Retina (tissue), 1 donor: ENCODE results near the gene JTB.

ENCODE experiments used
- DNase-seq: peaks from one replicate; pipeline ENCODE4 v3.0.0-alpha.2; 2016

JTB gene

DNA sequence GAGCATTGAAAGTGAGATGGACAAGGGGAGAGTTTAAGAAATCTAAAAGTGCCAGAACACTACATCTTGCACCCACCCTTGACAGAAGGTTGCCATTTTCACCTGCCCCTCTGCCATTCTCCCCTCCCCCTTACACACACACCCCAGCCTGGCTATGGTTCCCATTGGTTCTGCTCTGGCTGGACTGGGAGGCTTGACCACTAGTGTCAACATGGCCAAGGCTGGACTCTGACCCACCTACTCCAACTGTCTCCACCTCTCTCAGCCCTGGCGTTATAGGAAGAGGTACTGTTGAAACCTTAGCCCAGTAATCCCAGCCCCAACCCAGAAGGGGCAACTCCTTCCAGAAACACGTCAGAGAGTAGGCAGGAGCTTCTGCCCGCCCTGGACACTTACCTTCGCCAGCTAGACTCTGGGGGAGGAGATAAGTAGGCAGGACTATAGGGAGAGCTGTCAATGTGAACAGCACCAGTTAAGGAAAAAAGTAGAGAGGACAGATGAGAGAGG is 23.6 kb downstream of the JTB start:
- no peak for DNase-seq

DNA sequence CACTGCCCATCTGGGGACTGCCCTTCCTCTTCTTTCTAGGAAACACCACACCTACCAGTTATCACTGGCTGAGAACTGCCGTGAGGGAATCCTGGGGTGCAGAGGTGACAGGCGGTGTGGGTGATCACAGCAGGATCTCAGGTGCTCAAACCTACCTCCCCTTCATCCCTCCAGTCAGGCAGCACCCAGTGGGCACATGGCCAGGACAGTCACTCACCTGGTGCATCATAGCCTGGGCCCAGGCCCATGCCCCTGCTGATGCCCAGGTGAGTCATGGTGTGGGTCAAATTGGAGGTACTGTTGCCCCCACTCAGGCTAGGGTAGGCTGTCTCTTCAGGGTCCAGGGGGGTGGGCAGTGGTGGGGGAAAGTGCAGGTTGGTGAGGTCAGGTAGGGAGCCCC is 25.7 kb downstream of the JTB start:
- no peak for DNase-seq

DNA sequence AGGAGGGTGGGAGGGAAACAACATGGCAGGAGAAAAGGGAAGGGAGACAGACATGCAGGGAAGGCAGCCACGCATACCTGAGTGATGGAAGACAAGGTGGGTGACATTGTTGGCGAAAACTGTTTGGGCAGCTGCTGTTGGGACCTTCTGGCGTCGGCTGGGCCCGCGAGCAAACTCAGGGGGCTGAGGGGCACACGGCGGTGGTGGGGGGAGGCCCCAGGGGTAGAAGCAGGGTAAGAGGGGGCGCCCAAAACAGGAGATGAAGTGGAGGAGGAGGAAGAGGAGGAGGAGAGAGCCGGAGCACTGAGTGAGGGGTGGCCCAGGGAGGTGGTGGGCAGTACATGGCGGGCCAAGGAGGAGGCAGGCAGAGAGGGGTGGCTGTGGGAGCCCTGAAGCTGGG is 26.3 kb downstream of the JTB start:
- no peak for DNase-seq

DNA sequence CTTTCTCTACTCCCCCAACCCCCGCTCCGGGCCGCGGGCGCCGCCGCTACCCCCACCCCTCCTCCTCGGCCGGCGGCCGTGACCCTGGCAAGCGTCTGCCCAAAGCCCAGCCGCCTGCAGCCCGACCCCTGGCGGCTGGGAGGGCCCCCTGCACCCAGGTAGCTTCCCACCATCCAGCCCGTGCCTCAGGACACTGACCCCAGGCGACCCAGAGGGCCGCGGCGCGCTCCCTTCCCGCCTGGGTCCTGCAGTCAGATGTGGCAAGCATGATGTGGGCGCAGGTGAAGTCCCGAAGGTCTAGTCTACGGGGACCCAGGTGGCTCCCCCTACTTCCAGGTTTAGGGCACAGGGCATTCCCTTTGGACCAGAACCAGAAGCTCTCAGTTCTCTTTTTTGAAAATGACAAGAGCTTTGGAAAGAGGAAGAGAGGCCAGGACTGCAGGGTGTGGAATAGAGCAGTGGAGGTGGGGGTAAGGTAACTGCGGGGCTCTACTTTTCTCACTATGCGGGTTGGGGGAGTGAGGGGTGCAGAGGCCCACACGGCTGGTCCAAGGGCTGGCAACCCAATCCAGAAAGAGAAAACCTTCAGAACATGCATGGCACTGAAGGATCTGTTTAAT is 30.7 kb downstream of the JTB start, which contains the start of gene DENND4B:
Gene DENND4B (minus strand): TSS at position 97 of the 620 bp plus-strand sequence. CDS start 2,344 bp downstream, outside the sequence.
- peak; percentile 87 for DNase-seq

DNA sequence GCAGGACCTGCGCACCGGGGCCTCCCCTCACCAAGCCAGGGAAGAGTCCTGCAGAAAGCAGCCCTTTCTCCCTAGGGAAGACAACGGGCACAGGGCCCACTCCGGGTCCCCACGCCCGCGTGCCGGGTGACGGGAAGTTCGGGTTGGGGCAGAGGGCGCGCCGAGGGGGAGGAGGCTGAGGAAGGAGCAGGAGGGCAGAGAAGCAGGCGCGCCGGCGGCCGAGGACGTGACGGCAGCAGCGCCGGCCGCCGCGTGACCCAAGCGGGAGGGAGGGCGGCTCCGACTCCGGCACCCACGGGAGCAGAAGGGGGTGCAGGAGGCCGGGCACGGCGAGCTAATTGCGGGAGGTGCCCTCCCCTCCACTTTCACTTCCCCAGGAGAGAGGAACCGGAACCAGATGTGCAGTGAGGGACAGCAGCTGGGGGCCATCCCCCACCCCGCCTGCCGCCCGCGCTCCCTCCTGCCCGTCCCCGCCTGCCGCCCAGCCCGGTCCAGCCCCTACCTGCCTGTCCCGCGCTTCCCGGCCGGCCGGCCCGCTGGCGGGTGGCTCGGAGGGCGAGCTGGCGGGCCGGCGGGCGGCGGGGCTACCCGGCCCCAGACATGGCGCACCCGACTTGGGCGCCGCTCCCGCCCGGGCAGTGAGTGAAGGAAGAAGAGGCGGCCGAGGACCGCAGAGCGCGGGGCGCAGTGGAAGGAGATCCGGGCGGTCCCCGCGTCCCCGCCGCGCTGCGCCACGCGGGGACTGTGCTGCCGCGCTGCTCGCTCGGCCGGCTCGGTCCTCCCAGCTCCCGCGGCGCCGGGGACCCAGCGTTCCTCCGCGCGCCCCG is 31.5 kb downstream of the JTB start:
- peak; percentile 82 for DNase-seq

DNA sequence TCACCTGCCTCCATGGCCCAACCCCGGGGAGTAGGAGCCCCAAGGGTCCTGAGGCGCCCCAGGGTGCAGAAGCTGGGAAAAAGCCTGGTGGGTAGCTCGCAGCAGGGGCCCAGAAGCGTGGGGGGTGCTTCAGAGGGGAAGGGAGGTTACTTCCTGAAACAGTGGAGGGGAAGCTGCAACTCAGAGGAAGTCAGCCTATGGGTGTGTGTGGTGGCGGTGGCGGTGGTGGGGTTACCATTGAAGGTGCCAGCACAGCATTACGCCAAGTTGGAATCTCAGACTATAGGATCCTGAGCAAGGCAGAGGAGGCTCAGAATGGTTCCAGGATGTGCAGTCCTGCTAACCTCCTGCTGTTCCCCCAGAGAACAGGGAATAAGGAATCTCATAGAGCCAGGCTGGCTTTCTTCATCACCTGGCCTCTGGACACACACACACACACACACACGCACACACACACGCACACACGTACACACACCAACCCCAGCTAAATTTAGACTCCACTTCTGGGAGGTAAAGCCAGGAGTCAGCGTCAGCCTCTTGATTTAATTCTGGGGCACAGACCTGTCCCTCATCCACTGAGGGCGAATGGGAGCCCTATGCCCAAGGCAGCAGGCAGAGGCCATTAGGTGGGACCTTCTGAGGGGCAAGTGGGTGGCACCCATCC is 32.2 kb downstream of the JTB start:
- no peak for DNase-seq

DNA sequence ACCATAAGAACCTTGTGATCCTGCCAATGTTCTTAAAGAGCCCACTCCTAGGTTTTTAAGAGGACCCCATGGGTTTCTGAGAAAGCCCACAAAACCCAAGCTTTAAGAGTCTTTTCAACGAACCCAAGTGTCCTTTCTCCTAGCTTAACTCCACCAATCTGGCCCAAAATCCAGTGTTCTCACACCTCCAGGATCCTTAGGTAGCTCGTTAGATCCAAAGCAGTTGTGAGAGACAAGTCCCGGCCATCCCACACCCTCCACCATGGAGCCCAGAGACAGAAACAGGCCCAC is 32.7 kb downstream of the JTB start:
- no peak for DNase-seq

DNA sequence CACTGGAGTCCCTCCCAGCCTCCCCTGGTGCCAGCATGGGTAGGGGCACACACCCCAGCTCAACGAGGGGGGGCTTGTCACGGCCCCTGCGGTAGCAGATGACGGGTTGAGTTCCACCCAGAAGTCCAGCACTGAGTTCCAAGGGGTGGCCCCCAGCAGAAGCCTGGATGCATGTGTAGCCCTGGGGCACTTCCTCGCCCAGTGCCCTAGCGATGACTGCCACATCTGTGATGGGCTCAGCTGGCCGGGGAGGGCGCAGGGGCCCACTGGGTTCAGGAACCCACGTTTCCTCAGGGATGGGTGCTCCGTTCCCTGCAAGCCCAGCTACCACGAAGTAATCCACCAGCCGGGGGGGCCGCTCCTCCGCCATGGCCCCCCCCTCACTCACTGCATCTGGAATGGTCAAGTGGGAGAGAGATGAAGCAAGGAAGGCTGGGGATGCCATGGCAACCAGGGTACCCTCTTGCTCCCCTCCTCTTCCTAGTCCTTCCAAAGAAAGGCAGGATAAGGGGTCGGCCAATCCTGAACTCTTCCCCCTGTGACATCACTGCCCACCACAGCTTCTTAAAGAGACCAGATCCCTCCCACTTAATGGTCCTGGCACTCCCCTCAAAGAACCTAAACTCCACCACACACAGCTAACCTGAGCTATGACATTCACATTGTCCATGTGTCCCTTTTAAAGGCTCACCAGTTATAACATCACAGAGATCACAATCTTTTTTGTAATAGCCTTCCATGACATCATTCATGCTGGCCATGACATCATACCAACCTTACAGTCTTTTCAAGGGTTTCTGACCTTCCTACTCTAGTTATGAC is 33.3 kb downstream of the JTB start:
- DNase-seq = no peak

DNA sequence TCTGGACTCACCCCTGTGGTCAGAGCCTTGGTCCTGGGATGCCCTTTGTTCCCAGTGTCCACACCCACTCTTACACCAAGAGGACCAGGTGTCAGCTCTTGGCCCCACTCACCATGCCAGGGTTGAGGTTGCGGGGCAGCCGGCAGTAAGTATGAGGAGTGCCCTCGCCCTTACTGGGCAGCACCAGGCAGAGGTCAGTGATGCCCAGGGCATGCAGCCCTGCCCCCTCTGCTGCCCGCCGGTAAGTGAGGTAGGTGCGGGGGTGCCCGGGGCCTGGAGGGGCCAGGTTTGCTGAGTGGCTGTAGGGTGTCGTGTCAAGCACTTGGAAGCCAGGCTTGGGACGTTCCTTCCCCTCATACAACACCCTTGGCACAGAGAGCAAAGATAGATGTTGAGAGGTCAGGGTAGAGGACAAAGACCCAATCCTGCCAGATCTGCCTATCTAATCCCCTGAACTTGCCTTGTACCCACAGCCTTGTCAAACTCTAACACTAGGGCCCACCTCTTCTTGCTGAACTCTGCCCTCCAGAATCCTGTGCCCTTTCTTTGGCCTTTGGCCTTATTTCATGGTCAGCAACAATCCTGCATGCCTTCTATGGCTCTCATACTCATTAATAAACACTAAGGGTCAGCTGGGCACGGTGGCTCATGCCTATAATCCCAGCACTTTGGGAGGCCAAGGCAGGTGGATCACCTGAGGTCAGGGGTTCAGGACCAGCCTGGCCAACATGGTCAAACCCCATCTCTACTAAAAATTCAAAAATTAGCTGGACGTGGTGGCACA is 34.5 kb downstream of the JTB start:
- DNase-seq = no peak

DNA sequence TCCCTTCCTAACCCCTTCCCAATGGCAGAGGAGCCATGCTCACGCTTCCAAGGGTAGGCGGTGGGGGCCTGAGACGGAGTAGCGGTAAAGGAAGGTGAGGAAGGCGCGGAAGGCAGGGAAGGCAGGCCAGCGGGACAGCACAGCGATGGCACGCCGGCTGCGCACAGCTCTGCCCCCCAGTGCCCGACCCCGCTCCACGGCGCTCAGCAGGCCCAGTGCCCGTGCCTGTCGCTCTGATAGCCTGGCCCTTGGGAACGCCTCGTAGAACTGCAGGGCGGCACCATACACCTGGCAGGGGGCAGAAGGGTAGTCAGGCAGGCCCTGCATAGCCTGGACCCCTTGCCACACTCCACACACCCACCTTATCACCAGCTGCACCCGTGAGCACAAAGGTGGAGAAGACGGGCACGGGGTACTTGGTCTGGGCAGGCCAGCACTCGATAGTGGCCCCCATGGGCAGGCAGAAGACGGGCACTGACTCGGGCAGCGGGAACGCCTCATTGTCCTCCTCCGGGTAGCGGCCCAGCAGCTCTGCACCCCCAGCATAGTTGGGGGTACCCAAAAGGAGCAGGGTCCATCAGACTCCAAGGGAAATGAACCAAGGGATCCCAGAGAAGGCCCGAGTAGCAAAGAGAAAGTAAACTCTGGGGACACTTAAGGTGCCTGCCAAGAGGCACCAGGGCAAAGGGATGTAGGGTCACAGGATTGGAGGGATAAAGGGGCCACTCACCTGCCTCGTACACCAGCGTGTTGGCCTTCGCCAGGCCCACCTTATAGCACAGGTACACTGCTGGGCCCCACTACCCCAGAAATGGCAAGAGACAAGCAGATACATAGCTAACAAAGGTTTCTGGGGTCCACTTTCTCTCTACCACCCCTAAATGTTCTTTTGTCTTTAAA is 35.4 kb downstream of the JTB start:
- DNase-seq = no peak

DNA sequence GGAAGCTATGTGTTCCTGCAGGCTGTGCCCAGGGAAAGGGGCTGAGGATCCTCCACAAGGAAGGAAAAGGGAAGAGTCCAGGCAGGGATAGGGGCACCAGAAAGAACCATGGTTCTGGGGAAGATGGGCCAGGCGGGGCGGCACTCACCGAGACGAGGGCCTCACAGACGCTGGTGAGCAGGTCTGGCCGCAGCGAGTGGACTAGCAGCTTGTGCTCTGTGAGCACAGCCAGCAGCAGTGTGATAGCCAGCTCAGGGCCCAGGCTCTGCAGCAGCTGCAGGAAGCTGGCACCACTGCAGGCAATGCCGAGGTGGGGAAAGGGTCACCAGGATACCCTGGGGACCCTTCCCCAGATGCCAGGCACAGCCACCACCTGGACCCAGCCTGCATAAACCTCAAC is 36.7 kb downstream of the JTB start:
- no peak for DNase-seq

DNA sequence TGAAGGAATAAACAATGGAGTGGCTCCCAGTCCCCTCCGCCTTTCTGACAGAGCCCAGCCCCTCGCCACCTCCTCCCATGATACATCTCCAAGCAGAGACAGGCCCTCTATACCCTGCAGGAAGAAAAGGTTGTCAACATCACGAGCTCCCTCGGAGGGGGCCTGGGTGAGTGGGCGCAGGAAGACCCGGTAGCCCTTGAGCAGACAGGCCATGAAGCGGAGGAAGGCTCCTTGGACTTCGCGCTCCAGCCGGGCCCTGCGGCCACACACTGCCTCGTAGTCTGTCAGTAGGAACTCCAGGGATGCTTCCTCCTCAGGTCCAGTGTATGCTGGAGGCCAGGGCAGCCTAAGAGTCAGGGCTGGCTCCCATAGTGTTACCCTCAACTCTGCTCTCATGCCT is 38.0 kb downstream of the JTB start:
- no peak for DNase-seq

DNA sequence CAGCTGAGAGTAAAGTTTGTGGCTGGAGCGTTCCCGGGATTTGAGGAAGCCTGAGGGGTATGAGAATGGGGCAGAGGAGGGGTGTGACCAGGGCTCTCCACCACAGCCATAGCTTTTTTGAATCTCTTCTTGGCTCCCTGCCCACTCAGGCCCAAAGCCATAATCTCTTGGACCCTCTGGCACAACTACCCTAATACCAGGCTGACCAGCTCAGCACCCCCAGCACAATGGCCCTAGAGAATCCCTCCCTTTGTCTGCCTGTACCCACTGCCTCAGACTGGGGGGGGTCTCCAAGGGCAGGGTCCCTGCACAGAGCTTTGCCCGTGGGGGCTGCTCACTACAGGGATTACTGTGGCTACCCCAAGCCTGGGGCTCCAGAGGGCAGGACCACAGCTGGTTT is 38.5 kb downstream of the JTB start:
- no peak for DNase-seq

DNA sequence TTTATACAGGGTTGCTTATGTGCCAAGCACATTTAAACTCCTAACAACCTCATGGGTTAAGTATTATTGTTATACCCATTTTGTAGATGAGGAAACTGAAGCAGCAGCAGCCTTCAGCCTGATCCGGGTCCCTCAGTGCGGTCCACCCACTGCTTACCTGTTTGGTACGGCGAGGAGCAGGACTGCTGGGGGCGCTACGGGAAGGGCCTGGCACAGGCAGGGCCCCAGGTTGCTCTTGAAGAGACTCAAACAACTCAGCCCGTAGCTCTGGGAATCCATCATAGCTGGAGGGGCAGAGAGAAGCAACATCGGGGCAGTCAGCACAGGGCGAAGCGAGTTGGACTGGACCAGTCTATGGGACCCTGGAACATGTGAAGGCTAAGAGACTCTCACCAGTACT is 40.1 kb downstream of the JTB start:
- no peak for DNase-seq

DNA sequence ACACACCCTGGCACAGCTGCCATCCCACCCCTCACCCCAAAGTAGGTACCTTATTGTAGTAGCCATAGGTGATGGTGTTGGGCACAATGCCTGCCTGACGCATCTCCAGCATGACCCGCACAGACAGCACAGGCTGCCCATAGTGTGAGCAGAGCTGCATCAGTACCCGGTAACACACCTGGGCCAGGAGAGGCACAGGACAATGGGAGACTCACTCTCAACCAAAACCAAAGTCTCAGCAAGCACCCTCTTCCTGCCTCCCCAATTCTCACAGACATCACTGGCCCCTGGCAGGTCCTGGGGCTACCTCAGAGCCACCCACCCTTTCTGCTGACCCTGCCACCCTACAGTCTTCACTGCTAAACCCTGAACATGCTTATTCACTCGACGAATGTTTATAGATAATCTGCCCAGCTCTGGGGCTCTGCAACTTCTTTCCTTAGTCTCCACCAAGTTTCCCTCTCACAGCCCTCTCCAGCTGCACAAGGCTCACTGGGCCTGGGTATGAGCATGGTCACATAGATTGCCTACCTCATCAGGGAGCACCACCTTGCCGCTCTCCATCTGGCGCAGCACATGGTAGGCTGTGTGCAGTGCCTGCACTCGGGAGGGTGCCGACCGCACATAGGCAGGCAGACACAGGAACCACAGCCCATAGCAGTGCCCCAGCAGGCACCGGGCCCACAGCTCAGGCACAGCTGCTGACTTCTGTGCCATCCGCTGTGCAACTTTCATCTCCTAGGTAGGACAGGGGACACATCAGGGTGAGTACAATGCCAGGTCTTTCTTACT is 41.3 kb downstream of the JTB start:
- no peak for DNase-seq

DNA sequence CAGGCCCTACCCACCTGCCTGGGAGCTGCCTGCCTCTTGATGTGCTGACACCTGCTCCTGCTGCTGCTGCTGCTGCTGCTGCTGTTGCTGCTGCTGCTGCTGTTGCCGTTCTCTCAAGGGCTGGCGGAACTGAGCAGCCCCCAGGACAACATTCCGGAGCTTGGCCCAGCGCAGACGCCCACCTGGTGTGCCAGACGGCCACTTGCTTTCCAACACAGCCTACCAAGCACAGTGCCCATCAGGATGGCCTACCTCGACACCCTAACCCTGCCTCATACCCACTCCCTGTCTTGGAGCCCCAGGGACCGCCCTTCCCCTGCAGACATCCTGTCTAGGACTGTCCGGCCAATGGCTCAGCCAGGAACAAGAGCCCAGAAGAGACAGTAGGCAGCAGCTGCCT is 42.7 kb downstream of the JTB start:
- DNase-seq = no peak

DNA sequence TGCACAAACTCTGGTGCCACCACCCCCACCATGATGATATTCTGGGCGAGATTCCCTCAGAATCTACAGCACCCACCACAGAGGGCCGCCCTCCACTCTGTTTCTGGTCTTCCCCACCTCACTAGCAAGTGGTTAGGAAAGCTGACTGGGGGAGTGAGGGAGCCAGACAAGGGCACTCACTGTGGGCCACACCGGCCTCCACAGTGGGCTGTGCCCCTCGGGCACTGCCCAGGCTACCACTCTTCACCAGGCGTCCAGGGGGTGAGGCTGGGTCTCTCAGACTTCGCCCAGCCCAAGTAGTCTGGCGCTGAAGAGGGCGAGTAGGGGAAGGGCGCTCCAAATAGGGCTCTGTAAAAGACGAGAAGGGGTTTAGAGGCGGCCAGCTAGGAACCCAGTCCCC is 43.5 kb downstream of the JTB start:
- no peak for DNase-seq

DNA sequence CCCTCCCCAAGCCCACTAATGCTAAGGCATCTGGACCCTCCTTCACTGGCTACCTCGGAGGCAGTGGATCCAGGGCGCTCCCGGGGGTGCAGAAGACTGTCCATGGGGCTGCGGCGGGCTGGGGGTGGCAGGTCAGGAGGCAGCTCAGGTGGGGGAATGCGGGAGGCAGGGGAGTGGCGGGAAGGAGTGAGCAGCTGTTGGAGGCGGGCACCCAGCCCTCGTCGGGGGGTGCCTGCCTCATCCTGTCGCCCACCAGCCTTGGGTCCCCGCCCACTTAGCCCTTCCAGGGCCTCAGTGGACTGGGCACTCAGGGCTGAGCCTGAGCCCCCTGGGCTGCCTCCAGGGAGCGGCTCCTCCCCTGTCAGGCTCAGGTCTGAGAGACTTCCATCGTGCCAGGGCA is 44.0 kb downstream of the JTB start:
- no peak for DNase-seq

DNA sequence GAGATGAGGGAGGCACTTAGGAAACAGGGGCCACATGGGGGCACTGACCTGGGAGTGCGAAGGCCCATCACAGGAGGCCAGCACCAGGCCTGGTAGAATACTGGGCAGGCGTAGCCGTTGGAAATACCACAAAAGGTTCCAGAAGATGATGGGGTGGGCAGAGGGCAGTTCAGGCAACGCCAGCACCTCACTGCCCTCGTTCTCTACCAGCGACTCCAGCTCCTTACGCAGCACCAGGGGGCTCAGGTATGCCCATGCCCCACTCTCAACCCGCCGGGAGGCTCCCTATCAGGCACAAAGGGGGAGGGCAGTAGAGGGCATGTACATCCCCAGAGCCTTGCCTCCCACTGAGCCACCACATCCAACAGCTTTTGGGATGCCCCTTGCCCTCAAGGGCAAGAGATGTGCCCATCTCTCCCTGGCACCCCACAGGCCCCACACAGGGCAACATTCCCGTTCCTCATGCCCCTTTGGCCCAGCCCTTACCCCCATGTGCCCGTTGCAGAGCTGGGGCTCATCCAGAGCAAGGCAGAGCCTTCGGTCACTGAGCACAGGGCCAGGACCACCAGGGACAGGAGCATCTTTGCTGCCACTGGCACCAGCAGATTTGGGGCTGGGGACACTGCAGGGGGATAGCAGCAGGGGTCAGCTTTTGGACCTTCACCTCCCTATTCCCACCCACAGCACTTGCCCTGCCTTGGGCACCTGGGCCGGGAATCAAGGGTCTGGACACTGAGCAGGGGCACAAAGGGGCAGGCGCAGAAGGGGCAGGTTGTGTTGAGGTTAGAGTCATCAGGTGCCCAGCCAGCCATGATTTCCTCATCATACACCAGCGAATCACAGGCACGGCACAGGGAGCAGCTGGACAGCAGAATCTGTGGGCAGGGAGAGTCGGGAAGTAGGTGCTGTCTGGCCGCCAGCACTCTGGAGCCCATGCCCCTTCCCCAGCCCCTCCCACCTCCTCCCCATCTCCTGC is 45.0 kb downstream of the JTB start:
- no peak for DNase-seq
